BE2C (cell line): ENCODE measurements around the gene NEXN.

Experiments
- DNase-seq: peaks from one replicate; pipeline ENCODE4 v3.0.0-alpha.2; 2020
- H3K27me3 ChIP-seq: fragments of 250-450 bp; sonication (Bioruptor Pico); 2 replicates; pipeline ENCODE4 v1.5.1; 2020; ENCODE audit warnings: mild to moderate bottlenecking
- H3K36me3 ChIP-seq: fragments of 250-450 bp; sonication (Bioruptor Pico); 2 replicates; pipeline ENCODE4 v1.5.1; 2020; ENCODE audit warnings: mild to moderate bottlenecking
- H3K4me1 ChIP-seq: fragments of 250-450 bp; sonication (Bioruptor Pico); 2 replicates; pipeline ENCODE4 v1.5.1; 2020
- H3K4me3 ChIP-seq: 2 replicates; pipeline ENCODE4 v1.5.1; 2011; ENCODE audit warnings: low read depth, low read length
- H3K9me3 ChIP-seq: fragments of 250-450 bp; sonication (Bioruptor Pico); 2 replicates; pipeline ENCODE4 v1.5.1; 2020
- TF ChIP-seq, protein P1 (sequence below): IDR thresholded peaks from 2 replicates; pipeline ENCODE4 v1.5.1; 2012; ENCODE audit warnings: mild to moderate bottlenecking, low read depth, low read length

NEXN gene

DNA sequence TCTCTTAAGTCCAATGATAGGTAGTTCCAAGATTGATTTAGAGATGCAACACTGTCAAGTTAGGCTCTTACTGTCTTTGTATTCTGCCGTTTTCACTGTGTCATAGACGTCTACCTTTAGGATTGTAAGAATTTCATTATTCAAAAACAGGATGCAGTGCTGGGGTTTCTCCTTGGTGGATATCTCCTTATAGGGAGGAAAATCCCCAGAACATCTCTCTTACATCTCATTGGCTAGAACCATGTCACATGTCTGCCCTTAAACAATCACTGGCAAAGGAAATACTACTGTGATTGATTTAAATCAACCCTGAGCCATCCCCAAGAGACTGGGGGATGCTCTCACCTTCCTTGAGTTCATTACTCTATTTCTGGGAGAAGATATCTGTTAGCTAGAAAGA lies 101.3 kb downstream of the NEXN start:
- Histone ChIP-seq H3K27me3 (no peaks in the 10 kb centered on the region), H3K36me3 (no peaks in the 10 kb centered on the region), H3K9me3 (no peaks in the 10 kb centered on the region), H3K4me3 (no peak overlapping the region), H3K4me1 (no peaks in the 10 kb centered on the region)
- TF ChIP-seq, protein P1, sequence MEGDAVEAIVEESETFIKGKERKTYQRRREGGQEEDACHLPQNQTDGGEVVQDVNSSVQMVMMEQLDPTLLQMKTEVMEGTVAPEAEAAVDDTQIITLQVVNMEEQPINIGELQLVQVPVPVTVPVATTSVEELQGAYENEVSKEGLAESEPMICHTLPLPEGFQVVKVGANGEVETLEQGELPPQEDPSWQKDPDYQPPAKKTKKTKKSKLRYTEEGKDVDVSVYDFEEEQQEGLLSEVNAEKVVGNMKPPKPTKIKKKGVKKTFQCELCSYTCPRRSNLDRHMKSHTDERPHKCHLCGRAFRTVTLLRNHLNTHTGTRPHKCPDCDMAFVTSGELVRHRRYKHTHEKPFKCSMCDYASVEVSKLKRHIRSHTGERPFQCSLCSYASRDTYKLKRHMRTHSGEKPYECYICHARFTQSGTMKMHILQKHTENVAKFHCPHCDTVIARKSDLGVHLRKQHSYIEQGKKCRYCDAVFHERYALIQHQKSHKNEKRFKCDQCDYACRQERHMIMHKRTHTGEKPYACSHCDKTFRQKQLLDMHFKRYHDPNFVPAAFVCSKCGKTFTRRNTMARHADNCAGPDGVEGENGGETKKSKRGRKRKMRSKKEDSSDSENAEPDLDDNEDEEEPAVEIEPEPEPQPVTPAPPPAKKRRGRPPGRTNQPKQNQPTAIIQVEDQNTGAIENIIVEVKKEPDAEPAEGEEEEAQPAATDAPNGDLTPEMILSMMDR: no peak
- DNase-seq: no peak

DNA sequence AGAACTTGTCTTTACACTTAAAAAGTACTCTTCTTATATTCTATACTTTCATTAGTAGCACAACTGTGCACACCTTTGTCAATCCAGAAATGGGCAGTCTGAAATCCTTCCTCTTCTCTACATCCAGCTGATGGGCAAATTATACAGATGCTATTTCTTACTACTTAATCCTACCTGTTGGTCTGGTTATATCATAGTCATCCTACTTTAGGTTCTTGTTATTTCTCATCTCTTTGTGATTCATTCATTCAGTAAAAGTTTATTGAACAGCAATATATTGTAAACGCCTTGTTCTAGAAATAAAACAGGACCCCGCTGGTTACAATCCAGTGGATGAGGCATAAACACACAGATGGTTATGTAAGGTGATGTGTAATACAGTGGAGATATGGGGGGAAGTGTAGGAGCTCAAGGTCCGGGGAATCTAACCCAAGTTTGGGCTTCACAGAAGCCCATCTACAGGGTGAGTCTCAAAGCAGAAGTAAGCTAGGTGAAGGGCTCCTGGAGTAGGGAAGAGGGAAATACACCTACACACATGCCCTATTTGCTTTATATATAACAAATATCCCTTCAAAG lies 102.3 kb downstream of the NEXN start:
- DNase-seq: no peak
- H3K27me3 ChIP-seq: no peaks in the 10 kb centered on the region
- no peak overlapping the region for H3K4me3 ChIP-seq
- no peaks in the 10 kb centered on the region for H3K4me1 ChIP-seq
- H3K9me3 ChIP-seq: no peaks in the 10 kb centered on the region
- TF ChIP-seq, protein P1: no peak
- no peaks in the 10 kb centered on the region for H3K36me3 ChIP-seq

DNA sequence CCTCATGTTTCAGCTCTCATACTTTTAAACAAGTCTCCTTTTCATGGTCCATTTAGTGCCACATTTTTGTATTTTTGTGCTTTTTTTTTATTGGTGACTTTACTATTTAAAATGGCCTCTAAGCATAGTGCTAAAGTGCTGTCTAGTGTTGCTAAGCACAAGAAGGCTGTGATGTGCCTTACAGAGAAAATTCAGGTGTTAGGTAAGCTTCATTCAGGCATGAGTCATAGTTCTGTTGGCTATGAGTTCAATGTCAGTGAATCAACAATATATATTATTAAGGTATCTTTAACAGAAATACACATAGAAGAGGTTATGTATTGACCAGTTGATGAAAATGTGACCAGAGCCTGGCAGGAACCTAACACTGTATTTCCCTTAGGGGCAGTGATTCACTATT lies 103.2 kb downstream of the NEXN start:
- no peaks in the 10 kb centered on the region for H3K9me3 ChIP-seq
- no peaks in the 10 kb centered on the region for H3K4me1 ChIP-seq
- no peak overlapping the region for H3K4me3 ChIP-seq
- DNase-seq: no peak
- H3K36me3 ChIP-seq: no peaks in the 10 kb centered on the region
- TF ChIP-seq, protein P1: no peak
- no peaks in the 10 kb centered on the region for H3K27me3 ChIP-seq
